ENCODE measurements around the gene ZNF628.

Gene ZNF628

GRCh38 chr19:55488986-55489710, 12.7 kb downstream of the ZNF628 start:
- TF ChIP-seq, protein P1, sequence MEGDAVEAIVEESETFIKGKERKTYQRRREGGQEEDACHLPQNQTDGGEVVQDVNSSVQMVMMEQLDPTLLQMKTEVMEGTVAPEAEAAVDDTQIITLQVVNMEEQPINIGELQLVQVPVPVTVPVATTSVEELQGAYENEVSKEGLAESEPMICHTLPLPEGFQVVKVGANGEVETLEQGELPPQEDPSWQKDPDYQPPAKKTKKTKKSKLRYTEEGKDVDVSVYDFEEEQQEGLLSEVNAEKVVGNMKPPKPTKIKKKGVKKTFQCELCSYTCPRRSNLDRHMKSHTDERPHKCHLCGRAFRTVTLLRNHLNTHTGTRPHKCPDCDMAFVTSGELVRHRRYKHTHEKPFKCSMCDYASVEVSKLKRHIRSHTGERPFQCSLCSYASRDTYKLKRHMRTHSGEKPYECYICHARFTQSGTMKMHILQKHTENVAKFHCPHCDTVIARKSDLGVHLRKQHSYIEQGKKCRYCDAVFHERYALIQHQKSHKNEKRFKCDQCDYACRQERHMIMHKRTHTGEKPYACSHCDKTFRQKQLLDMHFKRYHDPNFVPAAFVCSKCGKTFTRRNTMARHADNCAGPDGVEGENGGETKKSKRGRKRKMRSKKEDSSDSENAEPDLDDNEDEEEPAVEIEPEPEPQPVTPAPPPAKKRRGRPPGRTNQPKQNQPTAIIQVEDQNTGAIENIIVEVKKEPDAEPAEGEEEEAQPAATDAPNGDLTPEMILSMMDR (IDR thresholded peaks at IDR 0.05; ENCODE audit: low read depth, low read length, missing control alignments), result no peak
- no peak overlapping the region for H3K4me3 ChIP-seq (replicated peaks; ENCODE audit: low read depth, low read length)
- no peak for DNase-seq (ENCODE audit: extremely low read depth, low read depth)

GRCh38 chr19:55489711-55490477, 13.5 kb downstream of the ZNF628 start:
- no peak overlapping the region for H3K4me3 ChIP-seq (replicated peaks; ENCODE audit: low read depth, low read length)
- no peak for DNase-seq (ENCODE audit: extremely low read depth, low read depth)
- TF ChIP-seq, protein P1 (IDR thresholded peaks at IDR 0.05; ENCODE audit: low read depth, low read length, missing control alignments), result no peak

DNA sequence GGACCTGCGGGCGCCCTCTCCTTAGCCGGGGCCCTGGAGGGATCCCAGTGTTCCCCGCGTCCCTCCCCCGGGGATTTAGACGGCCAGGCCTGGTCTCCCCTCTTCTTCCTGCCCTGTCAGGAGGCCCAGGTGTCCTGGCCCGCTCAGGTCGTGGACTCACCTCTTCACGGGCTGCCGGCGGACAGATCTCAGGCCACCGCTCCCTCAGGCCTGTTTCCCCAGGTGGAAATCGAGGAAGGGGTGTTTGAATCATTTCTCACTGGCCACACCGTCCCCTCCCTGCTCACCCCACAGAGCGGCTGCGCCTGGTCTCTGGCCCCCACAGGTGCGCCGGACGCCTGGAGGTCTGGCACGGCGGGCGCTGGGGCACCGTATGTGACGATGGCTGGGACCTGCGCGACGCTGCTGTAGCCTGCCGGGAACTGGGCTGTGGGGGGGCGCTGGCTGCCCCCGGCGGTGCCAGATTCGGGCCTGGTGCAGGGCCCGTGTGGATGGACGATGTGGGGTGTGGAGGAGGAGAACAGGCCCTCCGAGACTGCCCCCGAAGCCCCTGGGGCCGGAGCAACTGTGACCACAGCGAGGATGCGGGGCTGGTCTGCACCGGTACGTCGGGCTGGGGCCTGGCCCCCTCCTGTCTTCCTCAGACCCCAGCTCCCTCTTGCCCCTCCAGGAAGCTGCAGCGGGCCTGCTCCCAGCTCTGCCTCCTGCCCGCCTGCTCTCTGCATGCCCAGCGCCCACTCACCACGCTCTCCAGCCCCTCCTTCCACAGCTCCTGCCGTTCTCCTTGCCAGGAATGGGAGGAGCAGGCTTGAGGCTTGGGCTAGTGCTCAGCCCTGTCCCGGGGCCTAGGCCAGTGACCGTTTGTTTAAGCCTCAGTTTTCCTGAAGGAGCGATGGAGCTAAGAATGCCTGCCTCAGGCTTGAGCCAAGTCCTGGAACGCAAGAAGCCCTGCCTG, 14.3 kb downstream of the ZNF628 start:
- TF ChIP-seq, protein P1 (IDR thresholded peaks at IDR 0.05; ENCODE audit: low read depth, low read length, missing control alignments), result no peak
- no peak for DNase-seq (ENCODE audit: extremely low read depth, low read depth)
- H3K4me3 ChIP-seq (replicated peaks; ENCODE audit: low read depth, low read length), result no peak overlapping the region

DNA sequence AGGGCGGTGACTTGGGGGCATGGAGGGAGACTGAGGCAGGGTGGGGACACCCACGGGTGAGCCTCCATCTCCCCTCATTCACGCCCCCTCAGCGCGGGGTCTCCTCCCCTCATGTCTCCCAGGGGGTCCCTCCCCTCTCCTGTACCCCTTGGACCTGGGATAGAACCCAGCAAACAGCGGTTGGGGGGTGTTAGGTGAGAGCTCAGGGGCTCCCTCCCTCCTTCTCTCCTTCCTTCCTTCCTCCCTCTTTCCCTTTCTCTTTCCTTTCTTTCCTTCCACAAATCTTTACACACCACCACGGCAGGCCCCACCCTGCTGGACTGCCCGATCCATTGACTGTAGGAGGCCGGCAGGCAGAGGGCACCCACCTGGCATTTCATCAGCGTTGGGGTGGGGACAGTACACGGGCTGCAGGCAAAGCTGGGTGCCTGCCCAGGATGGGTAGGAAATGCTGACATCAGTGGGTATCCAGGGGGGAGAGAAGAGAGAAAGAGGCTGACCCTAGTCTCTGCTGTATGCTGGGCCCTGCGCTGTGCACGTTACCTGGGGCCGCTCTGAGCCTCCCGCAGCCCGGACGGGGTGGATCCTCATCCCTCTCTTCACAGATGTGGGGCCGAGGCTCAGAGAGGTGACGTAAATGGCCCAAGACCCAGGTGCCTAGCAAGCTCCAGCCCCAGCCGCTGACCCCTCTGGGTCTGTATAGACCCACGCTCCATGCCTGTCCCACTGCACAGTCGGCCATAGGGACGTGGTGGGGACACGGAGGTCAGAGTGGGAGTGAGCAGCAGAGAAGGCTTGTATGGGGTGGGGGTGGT, 15.3 kb downstream of the ZNF628 start:
- DNase-seq (ENCODE audit: extremely low read depth, low read depth), result no peak
- TF ChIP-seq, protein P1 (IDR thresholded peaks at IDR 0.05; ENCODE audit: low read depth, low read length, missing control alignments), result no peak
- no peak overlapping the region for H3K4me3 ChIP-seq (replicated peaks; ENCODE audit: low read depth, low read length)

DNA sequence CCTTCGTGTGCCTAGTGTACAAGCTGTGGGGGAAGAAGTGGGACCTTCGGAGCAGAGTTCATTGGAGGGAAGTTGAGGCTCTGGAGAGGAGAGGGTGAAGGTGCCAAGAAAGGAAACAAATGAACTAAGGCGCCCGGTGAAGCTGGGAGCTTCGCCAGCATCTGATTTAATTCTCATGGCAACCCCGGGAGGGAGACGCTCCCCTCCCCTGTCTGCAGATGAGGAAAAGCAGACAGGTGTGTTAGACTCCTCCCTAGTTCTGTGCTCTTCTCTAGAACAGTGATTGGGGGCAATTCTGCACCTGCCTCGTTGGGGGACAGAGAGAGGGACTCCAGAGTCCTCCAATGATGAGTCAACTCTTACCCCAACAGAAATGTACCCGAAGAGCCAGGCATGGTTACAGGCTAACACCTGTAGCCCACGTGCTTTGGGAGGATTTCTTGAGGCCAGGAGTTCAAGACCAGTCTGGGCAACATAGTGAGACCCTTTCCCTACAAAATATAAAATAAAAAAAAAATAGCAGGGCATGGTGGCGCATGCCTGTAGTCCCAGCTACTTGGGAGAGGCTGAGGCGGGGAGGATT, 16.0 kb downstream of the ZNF628 start:
- DNase-seq (ENCODE audit: extremely low read depth, low read depth), result no peak
- H3K4me3 ChIP-seq (replicated peaks; ENCODE audit: low read depth, low read length), result no peak overlapping the region
- TF ChIP-seq, protein P1 (IDR thresholded peaks at IDR 0.05; ENCODE audit: low read depth, low read length, missing control alignments), result no peak

All from HFF-Myc (cell line).